Left lung (tissue), 10 donors: ENCODE data around the gene ITCH. TPM values are rescaled to one million over a fixed set of nuclear protein-coding genes. Genes with fewer than 3 reads are reported as not detected.
"Not testable (repeated sequence)": the region's sequence is repeated elsewhere in the genome, so short reads cannot be mapped to it uniquely, and the experiment has no call there.

Experiments used
- ATAC-seq: fragments of 200-7000 bp; cut with Tn5 transposase; one replicate; pipeline ENCODE4 v1.9.1; 2020; ENCODE audit warnings: moderate library complexity
- DNase-seq, 4 donors: peaks; one replicate each; pipeline ENCODE4 v3.0.0-alpha.2; 2013 to 2020
- H3K27ac ChIP-seq, 2 donors: fragments of 200-600 bp; sonication (generic) in 1 of 2; one replicate each; pipeline versions ENCODE4 v1.5.0 to v1.8.0; 2020 to 2021
- H3K27me3 ChIP-seq, 2 donors: fragments of 200-600 bp; sonication (generic) in 1 of 2; one replicate each; pipeline versions ENCODE4 v1.5.0 to v1.8.0; 2020 to 2021
- H3K36me3 ChIP-seq, 2 donors: fragments of 200-600 bp; sonication (generic) in 1 of 2; one replicate each; pipeline versions ENCODE4 v1.5.0 to v1.8.0; 2020 to 2021
- H3K4me1 ChIP-seq, 2 donors: fragments of 200-600 bp; one replicate each; pipeline ENCODE4 v1.8.0; 2021
- H3K4me3 ChIP-seq, 2 donors: fragments of 200-600 bp; sonication (generic) in 1 of 2; one replicate each; pipeline versions ENCODE4 v1.5.0 to v1.8.0; 2020 to 2021; ENCODE audit warnings: mild to moderate bottlenecking in 1 of 2
- H3K9me3 ChIP-seq, 2 donors: fragments of 200-600 bp; sonication (generic) in 1 of 2; one replicate each; pipeline versions ENCODE4 v1.5.0 to v1.8.0; 2020 to 2021
- CTCF ChIP-seq, 2 donors: fragments of 200-600 bp; sonication (generic) in 1 of 2; IDR thresholded peaks; one replicate each; pipeline versions ENCODE4 v1.5.0 to v1.8.0; 2021; ENCODE audit warnings: antibody characterized with exemption in 2 of 2
- intact Hi-C, 2 donors: fragments of 100-400 bp; cut with DNase I; formaldehyde crosslinking; loops; one replicate each; pipeline versions ENCODE4 v1.11.2 to v1.14.2; 2022
- polyA plus RNA-seq, 6 donors: library from polyadenylated mRNA; unstranded; fragments of 120-200 nt; gene quantifications; one replicate each; pipeline ENCODE4 v1.2.1, GENCODE V29; 2013; ENCODE audit not compliant: insufficient read length in 6 of 6
- total RNA-seq, 2 donors: library from RNA; stranded (reverse); fragmentation: NEBNext Ultra II Directional; extraction: Animal tissue kit (Norgen Biotek cat#: 25700); gene quantifications; one replicate each; pipeline ENCODE4 v1.2.1, GENCODE V29; 2021
- donor health status: DM: no; HTN: yes; CAD: no.
- donor health status: DM: no; HTN: no; CAD: no.

The ITCH gene
- total and polyA plus RNA-seq, 8 donors = 36.2 to 59.6 (median 44.4) TPM

- ATAC-seq = peak; percentile 80
- intact Hi-C loops = loop anchor here in 1 of 2 donors (10.0 kb wide), 1 partner anchor 158 kb away; no protein-coding TSS in a partner anchor
- DNase-seq = no peak
These were observed 109.3 kb downstream of the ITCH start for GRCh38 chr20:34472246-34472925.

GRCh38 chr20:34473262-34473883 is 110.3 kb downstream of the ITCH start:
- intact Hi-C loops = loop anchor here in 1 of 2 donors (10.0 kb wide), 1 partner anchor 159 kb away; no protein-coding TSS in a partner anchor
- Histone ChIP-seq H3K36me3 (peaks cover 0 to 59% of the 10 kb centered on the region in 2 donors), H3K9me3 (no peaks in the 10 kb centered on the region), H3K4me3 (no peak overlapping the region), H3K27ac (peak overlapping the region in 1 of 2 donors; percentile 48), H3K27me3 (no peaks in the 10 kb centered on the region), H3K4me1 (peaks cover 11 to 13% of the 10 kb centered on the region in 2 donors)
- peak; percentile 58 for ATAC-seq
- peak in 2 of 4 donors; percentile 16 to 38 for DNase-seq
- no peak for TF ChIP-seq CTCF (IDR thresholded peaks at IDR 0.05)

More at GRCh38 chr20:34472246-34472925, 109.3 kb downstream of the ITCH start:
- H3K9me3 ChIP-seq = no peaks in the 10 kb centered on the region
- H3K36me3 ChIP-seq = peaks cover 0 to 59% of the 10 kb centered on the region in 2 donors
- H3K27me3 ChIP-seq = no peaks in the 10 kb centered on the region
- peak overlapping the region in 1 of 2 donors; percentile 48 for H3K27ac ChIP-seq
- TF ChIP-seq CTCF (IDR thresholded peaks at IDR 0.05) = no peak
- no peak overlapping the region for H3K4me3 ChIP-seq
- peaks cover 11 to 13% of the 10 kb centered on the region in 2 donors for H3K4me1 ChIP-seq

GRCh38 chr20:34475979-34476736 is 113.1 kb downstream of the ITCH start:
- Histone ChIP-seq H3K4me1 (peaks cover 11 to 13% of the 10 kb centered on the region in 2 donors), H3K36me3 (peaks cover 0 to 70% of the 10 kb centered on the region in 2 donors), H3K27me3 (no peaks in the 10 kb centered on the region), H3K4me3 (no peak overlapping the region), H3K27ac (no peak overlapping the region), H3K9me3 (no peaks in the 10 kb centered on the region)
- ATAC-seq (peak; percentile 87), DNase-seq (peak; percentile 19 to 90 (median 42))
- intact Hi-C loops = loop anchor here in 1 of 2 donors (10.0 kb wide), 1 partner anchor 161 kb away; no protein-coding TSS in a partner anchor
- peak; percentile 52 to 72 for TF ChIP-seq CTCF (IDR thresholded peaks at IDR 0.05)

GRCh38 chr20:34479627-34480026 is 116.6 kb downstream of the ITCH start:
- Histone ChIP-seq H3K9me3 (no peaks in the 10 kb centered on the region), H3K4me1 (no peaks in the 10 kb centered on the region), H3K4me3 (no peak overlapping the region), H3K27ac (no peak overlapping the region), H3K27me3 (no peaks in the 10 kb centered on the region), H3K36me3 (peaks cover 0 to 78% of the 10 kb centered on the region in 2 donors)
- intact Hi-C loops = loop anchor here in 1 of 2 donors (10.0 kb wide), 1 partner anchor 165 kb away; no protein-coding TSS in a partner anchor
- DNase-seq (no peak), ATAC-seq (no peak)
- TF ChIP-seq CTCF (IDR thresholded peaks at IDR 0.05) = no peak

GRCh38 chr20:34482154-34482553 is 119.1 kb downstream of the ITCH start:
- H3K27ac ChIP-seq, H3K27me3 ChIP-seq, H3K9me3 ChIP-seq, DNase-seq, H3K4me1 ChIP-seq, H3K4me3 ChIP-seq, intact Hi-C loops, ATAC-seq: not testable (repeated sequence)
- H3K36me3 ChIP-seq = peaks cover 0 to 95% of the 10 kb centered on the region in 2 donors

GRCh38 chr20:34483585-34484220 is 120.6 kb downstream of the ITCH start:
- peaks cover 0 to 91% of the 10 kb centered on the region in 2 donors for H3K36me3 ChIP-seq
- H3K4me3 ChIP-seq, intact Hi-C loops, H3K4me1 ChIP-seq, H3K27me3 ChIP-seq, H3K9me3 ChIP-seq, H3K27ac ChIP-seq, DNase-seq, ATAC-seq: not testable (repeated sequence)
